NCI-H526 (cell line): ENCODE measurements around the gene VLDLR.

Experiments
- DNase-seq, 2 experiments: peaks; one replicate each; lab custom pipeline; 2025; lab: John Stamatoyannopoulos, UW

The VLDLR gene

GRCh38 chr9:2620919-2621721, 467 bp upstream of the VLDLR start:
- peak; percentile 43 to 91 for DNase-seq

- DNase-seq: peak in 1 of 2 experiments; percentile 61
Observed at GRCh38 chr9:2622461-2623287, 1.1 kb downstream of the VLDLR start.

- peak in 1 of 2 experiments; percentile 60 for DNase-seq
Observed at GRCh38 chr9:2623288-2624050, 1.9 kb downstream of the VLDLR start.

GRCh38 chr9:2624051-2624682, 2.6 kb downstream of the VLDLR start:
- DNase-seq: no peak

GRCh38 chr9:2625427-2625826, 3.8 kb downstream of the VLDLR start:
- DNase-seq: no peak

- DNase-seq: no peak
Observed at GRCh38 chr9:2628919-2629318, 7.3 kb downstream of the VLDLR start.

- no peak for DNase-seq
Observed at GRCh38 chr9:2630158-2630557, 8.6 kb downstream of the VLDLR start.

GRCh38 chr9:2631263-2631662, 9.7 kb downstream of the VLDLR start:
- DNase-seq: no peak

- no peak for DNase-seq
Observed at GRCh38 chr9:2634153-2634552, 12.6 kb downstream of the VLDLR start.

GRCh38 chr9:2634818-2635217, 13.2 kb downstream of the VLDLR start:
- DNase-seq: no peak

GRCh38 chr9:2635922-2636321, 14.3 kb downstream of the VLDLR start:
- no peak for DNase-seq

GRCh38 chr9:2637390-2637789, 15.8 kb downstream of the VLDLR start:
- no peak for DNase-seq

GRCh38 chr9:2638871-2639673, 17.5 kb downstream of the VLDLR start:
- DNase-seq: no peak

GRCh38 chr9:2639786-2640185, 18.2 kb downstream of the VLDLR start:
- DNase-seq: no peak

GRCh38 chr9:2640570-2640969, 19.0 kb downstream of the VLDLR start:
- DNase-seq: no peak

GRCh38 chr9:2641033-2641432, 19.4 kb downstream of the VLDLR start:
- no peak for DNase-seq

- DNase-seq: no peak
Observed at GRCh38 chr9:2642068-2642467, 20.5 kb downstream of the VLDLR start.

- no peak for DNase-seq
Observed at GRCh38 chr9:2645569-2645968, 24.0 kb downstream of the VLDLR start.

GRCh38 chr9:2655411-2655901, 33.9 kb downstream of the VLDLR start:
- no peak for DNase-seq

GRCh38 chr9:2657427-2657826, 35.8 kb downstream of the VLDLR start:
- no peak for DNase-seq

- DNase-seq: peak in 1 of 2 experiments; percentile 14
Observed at GRCh38 chr9:2662496-2662895, 40.9 kb downstream of the VLDLR start.
